Dermis blood vessel endothelial cell (primary cell): ENCODE results near the gene ZNF789. TPM values are rescaled to one million over a fixed set of nuclear protein-coding genes. Genes with fewer than 3 reads are reported as not detected.
A peak's percentile ranks its signal among the peaks of the same experiment; 100 is the strongest.
"Not testable (repeated sequence)": the region's sequence is repeated elsewhere in the genome, so short reads cannot be mapped to it uniquely, and the experiment has no call there.

Source experiments
- DNase-seq: peaks from one replicate; pipeline ENCODE4 v3.0.0; 2010
- total RNA-seq: library from RNA; depleted of rRNA; stranded (reverse); fragments of >200 nt; gene quantifications from 2 replicates; pipeline ENCODE4 v1.2.3, GENCODE V29; 2014

The ZNF789 gene
- total RNA-seq, result 4.7 and 6.1 TPM in 2 replicates

GRCh38 chr7:99472561-99473314, at the start of gene ZNF789:
TSS of gene ZNF789 (plus strand) at chr7:99472890. CDS start at chr7:99476457, 3,567 bp downstream.
- peak; percentile 98 for DNase-seq

GRCh38 chr7:99424932-99425730, 47.6 kb upstream of the ZNF789 start:
- DNase-seq, result no peak

GRCh38 chr7:99428972-99429566, 43.6 kb upstream of the ZNF789 start:
- no peak for DNase-seq

- no peak for DNase-seq
These were observed 42.9 kb upstream of the ZNF789 start for GRCh38 chr7:99429756-99430155.

- not testable (repeated sequence) for DNase-seq
These were observed 40.7 kb upstream of the ZNF789 start for GRCh38 chr7:99431756-99432540.

GRCh38 chr7:99433158-99433557, 39.5 kb upstream of the ZNF789 start:
- no peak for DNase-seq

- no peak for DNase-seq
These were observed 34.6 kb upstream of the ZNF789 start for GRCh38 chr7:99437946-99438572.

- DNase-seq, result peak; percentile 96
These were observed 33.9 kb upstream of the ZNF789 start, which contains the start of the genes CPSF4 and PTCD1 for GRCh38 chr7:99438573-99439480. TSS of gene CPSF4 (plus strand) at chr7:99438943. CDS start at chr7:99439083, 140 bp downstream. TSS of gene PTCD1 (minus strand) at chr7:99438798. CDS start at chr7:99435242, 3,556 bp downstream.

GRCh38 chr7:99440195-99440594, 32.5 kb upstream of the ZNF789 start:
- no peak for DNase-seq

- no peak for DNase-seq
These were observed 26.6 kb upstream of the ZNF789 start for GRCh38 chr7:99446096-99446495.

GRCh38 chr7:99447943-99448342, 24.7 kb upstream of the ZNF789 start:
- no peak for DNase-seq

GRCh38 chr7:99448855-99449254, 23.8 kb upstream of the ZNF789 start:
- DNase-seq, result no peak

- no peak for DNase-seq
These were observed 23.4 kb upstream of the ZNF789 start for GRCh38 chr7:99449326-99449725.

- DNase-seq, result no peak
These were observed 20.8 kb upstream of the ZNF789 start for GRCh38 chr7:99451936-99452335.

- no peak for DNase-seq
These were observed 20.1 kb upstream of the ZNF789 start for GRCh38 chr7:99452541-99452940.

GRCh38 chr7:99453105-99453504, 19.6 kb upstream of the ZNF789 start:
- DNase-seq, result no peak

GRCh38 chr7:99455874-99456273, 16.8 kb upstream of the ZNF789 start:
- no peak for DNase-seq

GRCh38 chr7:99456288-99456687, 16.4 kb upstream of the ZNF789 start:
- DNase-seq, result no peak

GRCh38 chr7:99457050-99457649, 15.5 kb upstream of the ZNF789 start:
- no peak for DNase-seq
